NCI-H187 (cell line): ENCODE measurements around the gene CALU.

Experiments used
- DNase-seq, 2 experiments: peaks; one replicate each; lab custom pipeline; 2025; lab: John Stamatoyannopoulos, UW

The CALU gene

DNA sequence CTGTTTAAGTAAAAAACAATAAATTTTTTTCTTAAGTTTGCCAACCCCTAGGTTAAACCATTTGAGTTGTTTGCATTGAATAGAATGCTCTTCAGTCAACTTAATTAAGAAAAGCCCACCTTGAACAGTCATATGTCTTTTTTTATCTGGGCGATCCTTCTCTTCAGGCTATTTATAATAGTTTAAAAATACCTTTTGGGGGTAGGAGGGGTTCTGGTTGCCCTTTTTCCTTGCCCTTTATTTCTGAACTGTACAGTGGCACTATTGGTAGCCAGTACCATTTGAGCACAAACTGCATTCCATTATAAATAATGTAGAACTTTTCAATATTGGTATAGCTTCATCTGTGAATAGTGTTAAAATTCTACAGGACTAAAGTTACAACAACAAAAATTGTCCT is 13.1 kb downstream of the CALU start:
- no peak for DNase-seq

GRCh38 chr7:128755075-128755818 is 16.1 kb downstream of the CALU start:
- no peak for DNase-seq

GRCh38 chr7:128755819-128756476 is 16.8 kb downstream of the CALU start:
- DNase-seq = no peak

DNA sequence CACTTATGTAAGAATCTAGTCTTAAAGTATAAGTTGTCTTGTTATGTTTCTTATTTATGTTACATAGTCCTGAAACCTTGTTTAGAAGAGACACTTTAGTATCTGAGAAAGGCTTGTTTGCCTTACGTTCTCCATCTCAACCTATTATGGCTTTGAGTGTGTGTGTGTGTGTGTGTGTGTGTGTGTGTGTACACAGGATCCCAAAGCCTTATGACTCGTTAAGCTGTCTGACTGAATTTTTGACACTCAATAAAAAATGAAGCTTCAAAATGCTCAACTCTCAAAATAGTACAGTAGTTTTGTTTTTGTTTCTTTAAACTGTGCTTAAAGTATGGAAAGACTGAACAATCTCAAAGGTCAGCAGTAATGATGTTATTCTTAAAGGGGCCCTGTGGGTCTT is 18.0 kb downstream of the CALU start:
- no peak for DNase-seq

GRCh38 chr7:128758553-128758952 is 19.4 kb downstream of the CALU start:
- no peak for DNase-seq

DNA sequence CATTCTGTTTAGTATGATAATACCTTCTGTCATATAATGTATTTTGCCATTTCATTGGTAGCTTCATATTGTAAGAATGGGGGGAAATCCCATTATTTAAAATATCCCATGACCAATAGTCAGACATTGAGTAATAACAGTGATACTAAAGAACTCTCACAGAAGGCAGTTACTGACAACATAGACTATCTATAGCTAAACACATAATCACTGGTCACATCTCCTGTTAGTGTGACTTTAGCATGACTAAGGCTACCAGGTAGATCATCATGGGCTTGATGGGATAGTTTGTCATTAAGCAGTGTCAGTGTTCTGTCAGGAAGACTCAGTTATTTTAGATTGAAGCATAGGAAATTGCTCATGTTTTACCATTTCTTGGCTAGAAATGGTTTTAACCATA is 20.1 kb downstream of the CALU start:
- DNase-seq = no peak

- DNase-seq = no peak
Measured at GRCh38 chr7:128763541-128763940, 24.4 kb downstream of the CALU start.

DNA sequence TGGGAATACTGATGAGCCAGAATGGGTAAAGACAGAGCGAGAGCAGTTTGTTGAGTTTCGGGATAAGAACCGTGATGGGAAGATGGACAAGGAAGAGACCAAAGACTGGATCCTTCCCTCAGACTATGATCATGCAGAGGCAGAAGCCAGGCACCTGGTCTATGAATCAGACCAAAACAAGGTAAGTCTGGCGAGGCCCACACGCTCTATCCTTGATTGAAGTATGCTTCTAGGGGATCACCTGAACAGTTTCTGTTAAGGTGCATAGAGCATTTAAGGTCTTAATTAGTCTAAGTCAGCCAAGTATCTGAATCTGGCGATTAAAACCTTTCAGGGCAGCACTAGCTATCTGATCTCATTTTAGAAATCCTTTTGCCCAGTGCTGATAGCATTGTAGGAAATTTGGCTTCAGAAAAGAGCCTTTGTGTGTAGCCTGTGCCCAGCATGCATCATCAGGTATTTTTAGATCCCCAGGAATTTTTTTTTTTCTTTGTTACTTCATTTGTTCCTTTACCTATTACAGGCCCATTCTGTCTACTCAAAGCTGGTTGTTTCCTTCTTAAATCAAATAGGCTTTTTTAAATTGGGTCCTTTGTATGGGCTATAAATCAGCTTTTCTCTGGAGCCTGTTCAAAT is 28.4 kb downstream of the CALU start:
- no peak for DNase-seq

DNA sequence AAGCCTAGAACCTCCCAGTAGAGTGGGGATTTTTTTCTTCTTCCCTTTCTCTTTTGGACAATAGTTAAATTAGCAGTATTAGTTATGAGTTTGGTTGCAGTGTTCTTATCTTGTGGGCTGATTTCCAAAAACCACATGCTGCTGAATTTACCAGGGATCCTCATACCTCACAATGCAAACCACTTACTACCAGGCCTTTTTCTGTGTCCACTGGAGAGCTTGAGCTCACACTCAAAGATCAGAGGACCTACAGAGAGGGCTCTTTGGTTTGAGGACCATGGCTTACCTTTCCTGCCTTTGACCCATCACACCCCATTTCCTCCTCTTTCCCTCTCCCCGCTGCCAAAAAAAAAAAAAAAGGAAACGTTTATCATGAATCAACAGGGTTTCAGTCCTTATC is 31.1 kb downstream of the CALU start:
- no peak for DNase-seq

- DNase-seq = no peak
Measured at GRCh38 chr7:128773604-128774003, 34.4 kb downstream of the CALU start.

DNA sequence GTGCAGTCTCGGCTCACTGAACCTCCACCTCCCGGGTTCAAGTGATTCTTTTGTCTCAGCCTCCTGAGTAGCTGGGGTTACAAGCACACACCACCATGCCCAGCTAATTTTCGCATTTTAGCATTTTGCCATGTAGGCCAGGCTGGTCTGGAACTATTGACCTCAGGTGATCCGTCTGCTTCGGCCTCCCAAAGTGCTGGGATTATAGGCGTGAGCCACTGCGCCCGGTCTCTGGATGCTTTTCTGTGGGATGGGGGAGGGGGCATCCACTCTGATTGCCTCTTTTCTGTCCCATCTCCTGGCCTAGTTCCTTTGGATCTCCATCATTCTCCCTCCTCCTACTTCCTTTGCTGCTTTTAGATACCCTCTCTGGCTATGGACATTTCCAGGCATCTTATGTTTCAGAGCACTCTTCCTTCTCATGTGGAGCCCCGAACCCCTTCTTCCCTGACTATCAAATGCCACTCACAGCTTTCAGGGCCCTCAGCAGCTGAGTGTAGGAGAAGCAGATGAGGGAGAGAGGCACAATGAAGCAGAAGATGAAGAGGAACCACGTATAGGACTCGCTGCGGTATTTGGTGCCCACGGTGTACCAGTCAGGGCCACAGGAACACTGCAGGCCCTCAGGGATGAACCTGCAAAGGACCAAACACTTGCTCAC is 35.0 kb downstream of the CALU start:
- DNase-seq = no peak

DNA sequence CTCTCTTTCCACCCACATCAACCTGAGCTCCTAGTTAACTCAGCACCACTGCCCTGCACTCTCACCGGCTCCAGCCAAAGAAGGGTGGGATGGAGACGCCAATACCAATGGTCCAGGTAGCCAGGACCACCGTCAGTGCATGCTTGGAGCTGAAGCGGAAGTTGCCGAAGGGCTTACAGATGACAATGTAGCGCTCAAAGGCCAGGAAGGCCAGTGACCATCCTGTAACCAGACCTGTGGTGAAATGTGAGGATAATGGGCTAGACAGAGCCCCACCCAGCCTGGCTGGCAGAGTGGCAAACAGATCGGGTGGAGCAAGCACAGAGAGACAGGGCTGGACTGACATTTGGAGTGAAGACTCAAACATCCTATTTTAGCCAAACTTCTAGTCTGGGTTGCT is 35.8 kb downstream of the CALU start:
- no peak for DNase-seq

DNA sequence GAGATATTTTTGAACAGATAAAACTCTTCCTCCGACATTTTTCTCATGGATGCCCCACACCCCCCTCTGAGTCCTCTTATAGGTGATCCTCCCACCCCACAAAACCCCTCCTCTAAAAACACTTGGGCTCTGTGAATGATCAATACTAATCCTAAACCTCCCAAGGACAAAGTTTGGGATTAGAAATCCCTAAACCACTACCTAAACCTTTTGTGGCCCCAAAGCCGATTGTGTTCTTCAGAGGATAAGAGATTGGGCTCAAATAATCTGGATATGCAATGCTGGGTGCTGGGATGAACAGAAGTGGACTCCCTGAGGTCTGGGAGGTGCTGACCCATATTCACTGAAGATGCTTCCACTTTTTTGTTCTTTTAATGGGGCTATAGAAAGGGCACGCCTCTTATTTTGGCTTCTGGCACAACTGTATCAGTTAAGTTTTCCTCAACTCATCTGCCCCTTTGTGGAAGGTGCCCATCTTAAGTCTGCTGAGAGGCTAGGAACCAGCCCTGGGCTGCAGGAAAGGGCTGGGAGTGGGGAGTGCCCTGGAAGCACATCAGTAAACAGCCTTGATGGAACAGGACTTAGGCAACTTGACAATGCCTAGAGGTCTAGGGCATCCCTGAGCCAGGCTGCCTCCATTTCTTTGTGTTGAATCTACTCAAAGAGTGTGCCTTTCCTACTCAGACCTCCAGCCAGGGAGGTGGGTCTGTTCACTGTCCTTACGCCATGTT is 36.8 kb downstream of the CALU start, which contains the start of gene OPN1SW:
TSS of gene OPN1SW (minus strand) at position 51 of the 731 bp plus-strand sequence. CDS start at position 38, 13 bp downstream.
- no peak for DNase-seq

GRCh38 chr7:128777156-128778123 is 38.3 kb downstream of the CALU start:
- no peak for DNase-seq

GRCh38 chr7:128778946-128779345 is 39.8 kb downstream of the CALU start:
- no peak for DNase-seq

GRCh38 chr7:128781126-128781525 is 42.0 kb downstream of the CALU start:
- DNase-seq = no peak

GRCh38 chr7:128781851-128782250 is 42.7 kb downstream of the CALU start:
- no peak for DNase-seq

- no peak for DNase-seq
Measured at GRCh38 chr7:128783143-128783861, 44.1 kb downstream of the CALU start.

DNA sequence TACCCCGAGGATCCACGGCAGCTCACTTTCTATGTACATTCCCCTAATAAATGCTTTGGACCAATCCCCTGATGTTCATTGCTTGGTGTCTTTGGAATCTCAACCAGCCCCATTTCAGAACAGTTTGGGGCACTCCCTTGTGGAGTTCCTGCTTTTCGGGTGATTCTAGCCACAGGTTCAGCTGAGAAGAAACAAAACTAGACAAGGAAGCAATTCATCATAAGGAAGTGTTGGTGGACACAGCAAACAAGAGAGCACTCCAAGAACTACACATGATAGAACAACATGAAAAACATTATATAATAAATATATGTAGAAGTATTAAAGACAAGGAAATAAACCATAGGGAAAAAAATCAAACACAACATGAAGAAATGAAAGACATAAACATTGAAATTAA is 46.6 kb downstream of the CALU start:
- DNase-seq = no peak
